SK-N-SH (cell line): ENCODE results near the gene SLC35G6. TPM values are rescaled to one million over a fixed set of nuclear protein-coding genes. Genes with fewer than 3 reads are reported as not detected.

Experiments
- CTCF ChIA-PET: fragments of 300-600, 350-600 bp; formaldehyde crosslinking; extraction: SDS; loops from one replicate; lab custom pipeline; 2021; lab: Yijun Ruan, JAX
- POLR2A ChIA-PET: fragments of 350-600 bp; sonication (Branson Sonifier 250); formaldehyde crosslinking; extraction: SDS; loops from one replicate; lab custom pipeline; 2020; ENCODE audit warnings: antibody characterized with exemption, inconsistent platforms; lab: Yijun Ruan, JAX
- DNase-seq: peaks from one replicate; pipeline ENCODE4 v3.0.0; 2012
- H2AFZ ChIP-seq: fragments of 200-600 bp; sonication (generic); 2 replicates; pipeline ENCODE4 v1.8.1; 2016; ENCODE audit warnings: antibody characterized with exemption, mild to moderate bottlenecking, low read depth
- H3F3A ChIP-seq: fragments of 200-600 bp; sonication (generic); replicated peaks from 2 replicates; pipeline ENCODE3; 2016; ENCODE audit warnings: antibody characterized with exemption, mild to moderate bottlenecking; ENCODE audit not compliant: insufficient read depth
- H3K27ac ChIP-seq, 2 experiments: fragments of 200-500 bp in 1 of 2; fragments of 200-600 bp in 1 of 2; sonication (Bioruptor generic) in 1 of 2; sonication (generic), shearing (Covaris generic) in 1 of 2; 2 replicates each; pipeline versions ENCODE4 v1.5.1 to v1.6.1; 2014 to 2016; ENCODE audit warnings: low read depth in 2 of 2, inconsistent platforms in 1 of 2, low read length in 1 of 2, mild to moderate bottlenecking in 1 of 2, mixed read lengths in 1 of 2
- H3K27me3 ChIP-seq: fragments of 200-600 bp; sonication (generic), shearing (Covaris generic); 2 replicates; pipeline ENCODE4 v1.6.1; 2016; ENCODE audit warnings: mixed run types; ENCODE audit not compliant: insufficient read depth
- H3K36me3 ChIP-seq, 2 experiments: fragments of 200-500 bp in 1 of 2; fragments of 200-600 bp in 1 of 2; sonication (Bioruptor generic) in 1 of 2; sonication (generic) in 1 of 2; replicated peaks in 1 of 2; 2 replicates each; pipeline versions ENCODE3 to v1.5.1; 2014 to 2016; ENCODE audit warnings: low read length in 1 of 2, mild to moderate bottlenecking in 1 of 2; ENCODE audit not compliant: insufficient read depth in 2 of 2, control insufficient read depth in 1 of 2
- H3K4me1 ChIP-seq, 2 experiments: fragments of 200-500 bp in 1 of 2; fragments of 200-600 bp in 1 of 2; sonication (Bioruptor generic) in 1 of 2; sonication (generic), shearing (Covaris generic) in 1 of 2; 2 replicates each; pipeline versions ENCODE4 v1.5.1 to v1.6.1; 2014 to 2016; ENCODE audit warnings: low read depth in 1 of 2, low read length in 1 of 2, mixed run types in 1 of 2; ENCODE audit not compliant: insufficient read depth in 2 of 2, control insufficient read depth in 1 of 2
- H3K4me2 ChIP-seq: fragments of 200-600 bp; sonication (generic), shearing (Covaris generic); 2 replicates; pipeline ENCODE4 v1.6.1; 2017; ENCODE audit warnings: mixed run types
- H3K4me3 ChIP-seq, 2 experiments: fragments of 200-500 bp in 1 of 2; fragments of 200-600 bp in 1 of 2; sonication (Bioruptor generic) in 1 of 2; sonication (generic), shearing (Covaris generic) in 1 of 2; 2 replicates each; pipeline versions ENCODE4 v1.5.1 to v1.8.1; 2014 to 2016; ENCODE audit warnings: low read depth in 2 of 2, inconsistent platforms in 1 of 2, low read length in 1 of 2, mild to moderate bottlenecking in 1 of 2, mixed read lengths in 1 of 2, moderate library complexity in 1 of 2
- H3K79me2 ChIP-seq: fragments of 200-600 bp; sonication (generic); 2 replicates; pipeline ENCODE4 v1.8.1; 2017; ENCODE audit warnings: mild to moderate bottlenecking; ENCODE audit not compliant: insufficient read depth
- H3K9ac ChIP-seq: fragments of 200-600 bp; sonication (generic); 2 replicates; pipeline ENCODE4 v1.6.1; 2017; ENCODE audit warnings: mixed run types
- H3K9me2 ChIP-seq: fragments of 200-600 bp; sonication (generic); 2 replicates; pipeline ENCODE4 v1.6.1; 2017; ENCODE audit warnings: mixed run types
- H3K9me3 ChIP-seq: fragments of 200-600 bp; sonication (generic); 2 replicates; pipeline ENCODE4 v1.6.1; 2017; ENCODE audit warnings: mixed run types, mild to moderate bottlenecking, moderate library complexity
- H4K20me1 ChIP-seq: fragments of 200-600 bp; sonication (generic); 2 replicates; pipeline ENCODE4 v1.6.1; 2017; ENCODE audit warnings: mild to moderate bottlenecking, mixed run types; ENCODE audit not compliant: insufficient read depth
- CTCF ChIP-seq: fragments of 200-600 bp; sonication (generic); IDR thresholded peaks from 2 replicates; pipeline ENCODE4 v1.6.1; 2017; ENCODE audit warnings: antibody characterized with exemption, mild to moderate bottlenecking, moderate library complexity
- FOSL2 ChIP-seq: IDR thresholded peaks from 2 replicates; pipeline ENCODE4 v1.4.0; 2012; ENCODE audit warnings: low read depth, mild to moderate bottlenecking, moderate library complexity, borderline replicate concordance
- FOXJ3 ChIP-seq: sonication (generic); formaldehyde crosslinking; IDR thresholded peaks from 2 replicates; pipeline ENCODE4 v1.5.1; 2020; ENCODE audit warnings: mild to moderate bottlenecking, missing genetic modification reagents
- GABPA ChIP-seq: IDR thresholded peaks from 2 replicates; pipeline ENCODE4 v1.4.0; 2012; ENCODE audit warnings: low read depth, mild to moderate bottlenecking
- MXI1 ChIP-seq: IDR thresholded peaks from 2 replicates; pipeline ENCODE4 v1.6.1; 2012; ENCODE audit warnings: mild to moderate bottlenecking, low read depth, low read length, improper control_type of control experiment
- NFIC ChIP-seq: IDR thresholded peaks from 2 replicates; pipeline ENCODE4 v1.4.0; 2012; ENCODE audit warnings: borderline replicate concordance
- RAD21 ChIP-seq: IDR thresholded peaks from 2 replicates; pipeline ENCODE4 v1.6.1; 2012; ENCODE audit warnings: mild to moderate bottlenecking, low read length
- REST ChIP-seq: IDR thresholded peaks from 2 replicates; pipeline ENCODE4 v1.6.1; 2012; ENCODE audit warnings: mild to moderate bottlenecking, low read depth, low read length, moderate library complexity
- RFX5 ChIP-seq: IDR thresholded peaks from 2 replicates; pipeline ENCODE4 v1.6.1; 2012; ENCODE audit warnings: mild to moderate bottlenecking, improper control_type of control experiment, low read length
- RXRA ChIP-seq: IDR thresholded peaks from 2 replicates; pipeline ENCODE4 v1.4.0; 2012; ENCODE audit warnings: low read depth, mild to moderate bottlenecking, borderline replicate concordance
- TEAD4 ChIP-seq: IDR thresholded peaks from 2 replicates; pipeline ENCODE4 v1.4.0; 2012; ENCODE audit warnings: mild to moderate bottlenecking, borderline replicate concordance; ENCODE audit not compliant: insufficient read depth
- USF2 ChIP-seq: fragments of 150-350 bp; IDR thresholded peaks from 2 replicates; pipeline ENCODE4 v1.6.1; 2017; ENCODE audit warnings: antibody characterized with exemption, low read length, low read depth, borderline replicate concordance
- WGBS: methylation state at CpG from one replicate; pipeline ENCODE4 v1.1.6; 2017; ENCODE audit warnings: low lambda C conversion rate; 5-methylcytosine and 5-hydroxymethylcytosine counted together
- polyA plus RNA-seq, 3 experiments: library from polyadenylated mRNA; depleted of rRNA; stranded (reverse); fragments of >200 nt; gene quantifications; 2 replicates each; pipeline ENCODE4 v1.2.3, GENCODE V29; 2012
- TF ChIP-seq, protein P1 (sequence below): IDR thresholded peaks from 2 replicates; pipeline ENCODE4 v1.4.0; 2012; ENCODE audit warnings: low read depth
- TF ChIP-seq, protein P2 (sequence below): fragments of 150-350 bp; IDR thresholded peaks from 2 replicates; pipeline ENCODE4 v1.6.1; 2016; ENCODE audit warnings: mild to moderate bottlenecking, low read depth, low read length

SLC35G6 gene
- polyA plus RNA-seq, 1 of the 3 experiments (the other 2 are of a cell fraction), result not detected

- H3K4me1 ChIP-seq, result peaks cover 25 to 26% of the 10 kb centered on the region in 2 experiments; a peak in 2 of 4 replicates
- CTCF ChIA-PET, result interaction anchor here (0.9 to 2.3 kb wide), 3 partner anchors 40 to 84 kb away, joined by 3 to 11 read pairs (median 4); partner anchors contain the start of genes SENP3 and TMEM256
- POLR2A ChIA-PET, result interaction anchor here (1.4 to 2.1 kb wide), 2 partner anchors 23 to 37 kb away, joined by 6 to 9 read pairs; partner anchors contain the start of gene FGF11
- 91% methylated on average over 23 of the region's 26 CpGs for WGBS
- H2AFZ ChIP-seq, result no peak overlapping the region
- no peaks in the 10 kb centered on the region for H3K27me3 ChIP-seq
- H3K4me3 ChIP-seq, result peak overlapping the region; percentile 72 to 77
- no peaks in the 10 kb centered on the region for H3K9me3 ChIP-seq
- H3K79me2 ChIP-seq, result peaks cover 93% of the 10 kb centered on the region
- peak; percentile 54 for DNase-seq
- no peaks in the 10 kb centered on the region for H3K9me2 ChIP-seq
- H3K27ac ChIP-seq, result no peak overlapping the region; a peak in 1 of 4 replicates
- H3K4me2 ChIP-seq, result peak overlapping the region; percentile 95
- peaks cover 54% of the 10 kb centered on the region for H4K20me1 ChIP-seq
- peak; percentile 52; the same call in 1 of the 2 replicates for TF ChIP-seq MXI1
- TF ChIP-seq USF2, result no peak
- peak overlapping the region; percentile 97 for H3K9ac ChIP-seq
- no peaks in the 10 kb centered on the region for H3K36me3 ChIP-seq
- peaks cover 15% of the 10 kb centered on the region for H3F3A ChIP-seq
Measured at GRCh38 chr17:7477392-7478275, 3.6 kb upstream of the SLC35G6 start.

DNA sequence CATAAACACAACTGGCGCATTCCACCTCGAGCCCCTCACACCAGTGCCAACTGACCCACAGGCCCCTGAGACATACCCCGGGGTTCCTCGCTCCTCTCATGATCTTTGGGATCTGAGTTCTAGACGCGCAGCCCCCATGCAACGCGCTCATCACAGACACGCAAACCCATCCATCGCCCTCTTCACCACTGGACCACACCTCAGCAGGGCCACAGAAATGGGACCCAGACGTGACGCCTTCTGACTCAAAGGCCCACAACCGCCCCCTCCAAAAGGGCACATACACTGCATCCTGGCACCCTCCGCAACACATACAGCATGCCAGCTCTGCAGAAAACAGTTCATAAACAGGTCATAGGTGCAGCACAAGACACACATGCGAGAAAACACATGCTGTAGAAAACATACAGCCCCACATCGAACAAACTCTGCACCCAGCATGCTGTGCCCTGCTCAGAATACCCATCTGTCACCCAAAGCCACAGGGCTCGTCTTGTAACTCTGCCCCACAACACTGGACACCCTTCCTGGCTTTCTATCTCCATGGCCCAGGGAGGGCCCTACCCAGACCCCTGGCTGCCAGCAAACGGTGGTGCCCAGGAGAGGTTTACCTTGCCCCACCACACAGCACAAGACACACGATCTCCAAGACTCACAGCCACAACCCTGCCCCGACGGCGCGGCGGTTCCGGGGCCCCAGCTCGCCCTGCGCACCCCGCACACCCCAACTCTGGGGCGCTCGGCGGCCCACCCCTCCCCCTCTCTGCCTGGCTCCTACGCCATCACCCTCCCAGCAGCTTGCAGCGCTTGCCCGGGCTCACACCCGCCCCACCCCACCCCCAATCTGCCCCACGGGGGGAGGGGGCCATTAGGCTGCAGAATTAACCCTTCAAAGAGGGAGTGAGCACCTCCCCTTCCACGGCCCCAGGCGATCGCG is 2.7 kb upstream of the SLC35G6 start:
- DNase-seq, result peak; percentile 88
- H3K4me3 ChIP-seq, result peak overlapping the region; percentile 72 to 77
- POLR2A ChIA-PET, result interaction anchor here (0.9 to 2.1 kb wide), 5 partner anchors 38 to 209 kb away, joined by 3 to 9 read pairs (median 3); partner anchors contain the start of genes FGF11, MPDU1, TMEM256 and TP53
- CTCF ChIA-PET, result interaction anchor here (0.8 to 2.3 kb wide), 6 partner anchors 23 to 83 kb away, joined by 3 to 11 read pairs (median 6); partner anchors contain the start of genes SENP3 and TMEM256
- H3K9ac ChIP-seq, result peak overlapping the region; percentile 97
- no peaks in the 10 kb centered on the region for H3K27me3 ChIP-seq
- H3K4me2 ChIP-seq, result peak overlapping the region; percentile 95
- H3K27ac ChIP-seq, result peak overlapping the region; percentile 78 to 90
- no peaks in the 10 kb centered on the region for H3K9me2 ChIP-seq
- peaks cover 21% of the 10 kb centered on the region for H3F3A ChIP-seq
- peaks cover 90% of the 10 kb centered on the region for H3K79me2 ChIP-seq
- H3K9me3 ChIP-seq, result no peaks in the 10 kb centered on the region
- no peaks in the 10 kb centered on the region for H3K36me3 ChIP-seq
- H3K4me1 ChIP-seq, result peaks cover 26 to 32% of the 10 kb centered on the region in 2 experiments; a peak in 2 of 4 replicates
- no peak overlapping the region for H2AFZ ChIP-seq
- 63% methylated on average over 22 of the region's 40 CpGs for whole genome bisulfite sequencing
- peaks cover 49% of the 10 kb centered on the region for H4K20me1 ChIP-seq
- no peak for TF ChIP-seq NFIC
- TF ChIP-seq, protein P1, sequence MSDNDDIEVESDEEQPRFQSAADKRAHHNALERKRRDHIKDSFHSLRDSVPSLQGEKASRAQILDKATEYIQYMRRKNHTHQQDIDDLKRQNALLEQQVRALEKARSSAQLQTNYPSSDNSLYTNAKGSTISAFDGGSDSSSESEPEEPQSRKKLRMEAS, result no peak
- no peak for TF ChIP-seq REST
- no peak for TF ChIP-seq FOSL2
- no peak for TF ChIP-seq FOXJ3
- no peak for TF ChIP-seq RXRA
- no peak for TF ChIP-seq TEAD4
- TF ChIP-seq RFX5, result no peak
- no peak for TF ChIP-seq CTCF
- TF ChIP-seq RAD21, result no peak
- TF ChIP-seq, protein P2, sequence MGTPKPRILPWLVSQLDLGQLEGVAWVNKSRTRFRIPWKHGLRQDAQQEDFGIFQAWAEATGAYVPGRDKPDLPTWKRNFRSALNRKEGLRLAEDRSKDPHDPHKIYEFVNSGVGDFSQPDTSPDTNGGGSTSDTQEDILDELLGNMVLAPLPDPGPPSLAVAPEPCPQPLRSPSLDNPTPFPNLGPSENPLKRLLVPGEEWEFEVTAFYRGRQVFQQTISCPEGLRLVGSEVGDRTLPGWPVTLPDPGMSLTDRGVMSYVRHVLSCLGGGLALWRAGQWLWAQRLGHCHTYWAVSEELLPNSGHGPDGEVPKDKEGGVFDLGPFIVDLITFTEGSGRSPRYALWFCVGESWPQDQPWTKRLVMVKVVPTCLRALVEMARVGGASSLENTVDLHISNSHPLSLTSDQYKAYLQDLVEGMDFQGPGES, result no peak
- TF ChIP-seq GABPA, result no peak
